Endothelial cell of umbilical vein (primary cell): ENCODE data around the gene EIF4B. TPM values are rescaled to one million over a fixed set of nuclear protein-coding genes. Genes with fewer than 3 reads are reported as not detected.

ENCODE experiments used
- BruUV-seq: library from RNA; stranded (reverse); fragments of 400-500 nt; replicated peaks from 2 replicates; lab custom pipeline; 2021; lab: Mats Ljungman, UMichigan
- CTCF ChIA-PET: fragments of 300-600, 350-600 bp; sonication (Branson Sonifier 250); formaldehyde crosslinking; loops from one replicate; lab custom pipeline; 2021; ENCODE audit warnings: antibody characterized with exemption, inconsistent platforms; lab: Charles Lee
- POLR2A ChIA-PET: fragments of 300-600, 350-600 bp; sonication (Branson Sonifier 250); formaldehyde crosslinking; loops from one replicate; lab custom pipeline; 2021; ENCODE audit warnings: antibody characterized with exemption, inconsistent platforms; lab: Charles Lee
- DNase-seq: peaks from one replicate; pipeline ENCODE4 v3.0.0-alpha.2; 2011; ENCODE audit warnings: low read depth, low spot score
- FAIRE-seq: peaks from 2 replicates; lab custom pipeline; 2011; peaks lifted over from hg19 to GRCh38; lab: Jason Lieb, UNC
- H2AFZ ChIP-seq: 2 replicates; pipeline ENCODE4 v1.6.0; 2012; ENCODE audit warnings: low read depth, low read length, control low read depth, inconsistent platforms
- H3K27ac ChIP-seq: 2 replicates; pipeline ENCODE4 v1.5.1; 2011; ENCODE audit warnings: low read depth, mild to moderate bottlenecking, control low read depth, low read length, moderate library complexity; ENCODE audit not compliant: insufficient read depth
- H3K27me3 ChIP-seq, 2 experiments: 2 replicates each; pipeline versions ENCODE4 v1.6.0 to v1.6.1; 2011; ENCODE audit warnings: low read length in 2 of 2, mixed read lengths in 1 of 2; ENCODE audit not compliant: control insufficient read depth in 2 of 2, insufficient read depth in 2 of 2
- H3K36me3 ChIP-seq, 2 experiments: 2 replicates in 1 of 2; 3 replicates in 1 of 2; pipeline ENCODE4 v1.5.1; 2011; ENCODE audit warnings: low read length in 2 of 2, mild to moderate bottlenecking in 1 of 2, moderate library complexity in 1 of 2; ENCODE audit not compliant: control insufficient read depth in 2 of 2, insufficient read depth in 2 of 2; ENCODE audit errors: extremely low read depth in 1 of 2
- H3K4me1 ChIP-seq: 3 replicates; pipeline ENCODE4 v1.5.1; 2011; ENCODE audit warnings: mild to moderate bottlenecking, low read length; ENCODE audit not compliant: control insufficient read depth, insufficient read depth; ENCODE audit errors: extremely low read depth
- H3K4me2 ChIP-seq: 2 replicates; pipeline ENCODE4 v1.6.1; 2011; ENCODE audit warnings: low read length, control low read depth, mixed read lengths; ENCODE audit not compliant: insufficient read depth
- H3K4me3 ChIP-seq, 3 experiments: fragments of 200-600 bp in 1 of 3; sonication (generic), shearing (Covaris generic) in 1 of 3; replicated peaks in 1 of 3; 2 replicates each; pipeline ENCODE4 v1.5.1; 2011 to 2016; ENCODE audit warnings: control low read depth in 3 of 3, low read length in 3 of 3, mild to moderate bottlenecking in 2 of 3, inconsistent platforms in 1 of 3, low read depth in 1 of 3, moderate library complexity in 1 of 3; ENCODE audit not compliant: insufficient read depth in 1 of 3
- H3K79me2 ChIP-seq: 2 replicates; pipeline ENCODE4 v1.6.0; 2012; ENCODE audit warnings: low read length, inconsistent platforms; ENCODE audit not compliant: control insufficient read depth, insufficient read depth
- H3K9ac ChIP-seq: replicated peaks from 2 replicates; pipeline ENCODE3; 2011; ENCODE audit warnings: low read length, control low read depth; ENCODE audit not compliant: insufficient read depth; ENCODE audit errors: extremely low read depth
- H3K9me1 ChIP-seq: replicated peaks from 3 replicates; pipeline ENCODE4 v1.6.0; 2011; ENCODE audit warnings: mild to moderate bottlenecking, low read length; ENCODE audit not compliant: control insufficient read depth, insufficient read depth; ENCODE audit errors: extremely low read depth
- H3K9me3 ChIP-seq: replicated peaks from 2 replicates; pipeline ENCODE4 v1.5.1; 2012; ENCODE audit warnings: low read length, inconsistent platforms; ENCODE audit not compliant: control insufficient read depth, insufficient read depth
- H4K20me1 ChIP-seq: replicated peaks from 2 replicates; pipeline ENCODE3; 2011; ENCODE audit warnings: mild to moderate bottlenecking, low read length; ENCODE audit not compliant: control insufficient read depth, insufficient read depth; ENCODE audit errors: extremely low read depth
- GATA2 ChIP-seq: IDR thresholded peaks from 2 replicates; pipeline ENCODE4 v1.7.0; 2011; ENCODE audit warnings: low read depth, mild to moderate bottlenecking, moderate library complexity, mixed read lengths, low read length; ENCODE audit not compliant: insufficient read length, insufficient read depth
- JUN ChIP-seq: IDR thresholded peaks from 2 replicates; pipeline ENCODE4 v1.6.1; 2011; ENCODE audit warnings: borderline replicate concordance, low read depth; ENCODE audit not compliant: insufficient read length, insufficient read depth
- MAX ChIP-seq: IDR thresholded peaks from 2 replicates; pipeline ENCODE4 v1.6.1; 2011; ENCODE audit not compliant: insufficient read depth, insufficient read length
- POLR2AphosphoS5 ChIP-seq: IDR thresholded peaks from 2 replicates; pipeline ENCODE4 v1.6.1; 2012; ENCODE audit warnings: low read depth, mild to moderate bottlenecking, control low read depth, low read length, moderate library complexity; ENCODE audit not compliant: insufficient read depth
- dilution Hi-C: fragments of 300-500 bp; cut with MboI; formaldehyde crosslinking; loops from one replicate; pipeline ENCODE4 v1.15.0; 2019; ENCODE audit warnings: low sequenced_read_pairs; ENCODE audit not compliant: extremely low pct_ligation_motif_present
- intact Hi-C: fragments of 100-400 bp; cut with micrococcal nuclease; formaldehyde crosslinking; loops from one replicate; pipeline ENCODE4 v1.10.0; 2022
- polyA plus RNA-seq, 4 experiments: library from polyadenylated mRNA; depleted of rRNA in 3 of 4; stranded (reverse) in 3 of 4; unstranded in 1 of 4; fragments of >200 nt; gene quantifications; 2 replicates each; pipeline versions ENCODE4 v1.2.1 to v1.2.3, GENCODE V29; 2011 to 2012; ENCODE audit warnings: missing spikeins in 1 of 4
- total RNA-seq: library from RNA; stranded (reverse); gene quantifications from 2 replicates; pipeline ENCODE4 v1.2.3, GENCODE V29; 2021
- TF ChIP-seq, protein P1 (sequence below), 2 donors: IDR thresholded peaks; 1 replicate in 1 of 2; 2 replicates in 1 of 2; pipeline ENCODE4 v1.5.1; 2011; ENCODE audit warnings: low read length in 2 of 2, mild to moderate bottlenecking in 2 of 2, moderate library complexity in 2 of 2, control low read depth in 1 of 2, inconsistent platforms in 1 of 2, low read depth in 1 of 2; ENCODE audit not compliant: insufficient read depth in 1 of 2; ENCODE audit errors: extremely low read depth in 1 of 2

Gene EIF4B
- total and polyA plus RNA-seq, 2 donors (not counting 3 experiments of a cell fraction or from before 2014, with no cell fraction given): 233 to 382 TPM

DNA sequence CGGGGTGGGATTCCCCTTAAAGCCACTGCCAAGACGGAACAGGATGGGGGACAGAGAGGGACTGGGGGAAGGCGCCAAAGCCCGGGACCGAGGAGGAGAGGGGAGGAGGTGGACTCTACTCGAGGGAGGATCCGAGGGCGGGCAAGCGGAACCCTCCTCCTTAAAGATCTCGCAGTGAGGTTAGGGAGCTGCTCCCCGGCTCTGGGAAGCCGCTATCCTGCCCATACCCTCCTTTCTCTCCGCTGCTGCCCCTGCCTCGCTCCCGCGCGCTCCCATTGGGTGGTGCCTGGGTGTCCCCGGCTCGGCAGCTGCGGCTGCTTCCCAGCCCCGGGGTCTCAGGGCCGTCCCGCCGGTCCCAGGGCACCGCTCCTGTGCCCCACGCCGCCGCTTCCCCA is 40.9 kb upstream of the EIF4B start:
- FAIRE-seq: no peak
- intact Hi-C loops: no loop called here

More for the DNA sequence above, 40.9 kb upstream of the EIF4B start:
- Histone ChIP-seq H2AFZ (peak overlapping the region; percentile 51), H3K9me1 (no peaks in the 10 kb centered on the region), H3K36me3 (no peaks in the 10 kb centered on the region), H3K4me1 (no peaks in the 10 kb centered on the region), H3K79me2 (no peaks in the 10 kb centered on the region), H3K4me2 (peak overlapping the region; percentile 50), H3K27ac (no peak overlapping the region), H3K9me3 (no peaks in the 10 kb centered on the region), H3K9ac (no peak overlapping the region), H4K20me1 (no peaks in the 10 kb centered on the region), H3K27me3 (no peaks in the 10 kb centered on the region), H3K4me3 (peak overlapping the region in 1 of 3 experiments; percentile 20)
- no peak for DNase-seq
- no TSS peak for BruUV-seq
- dilution Hi-C loops: no loop called here
- CTCF ChIA-PET: interaction anchor here (0.9 to 4.2 kb wide), 7 partner anchors 10 to 85 kb away, joined by 3 to 26 read pairs (median 3); no protein-coding TSS in a partner anchor
- TF ChIP-seq POLR2AphosphoS5: no peak
- no peak for TF ChIP-seq GATA2
- TF ChIP-seq, protein P1, sequence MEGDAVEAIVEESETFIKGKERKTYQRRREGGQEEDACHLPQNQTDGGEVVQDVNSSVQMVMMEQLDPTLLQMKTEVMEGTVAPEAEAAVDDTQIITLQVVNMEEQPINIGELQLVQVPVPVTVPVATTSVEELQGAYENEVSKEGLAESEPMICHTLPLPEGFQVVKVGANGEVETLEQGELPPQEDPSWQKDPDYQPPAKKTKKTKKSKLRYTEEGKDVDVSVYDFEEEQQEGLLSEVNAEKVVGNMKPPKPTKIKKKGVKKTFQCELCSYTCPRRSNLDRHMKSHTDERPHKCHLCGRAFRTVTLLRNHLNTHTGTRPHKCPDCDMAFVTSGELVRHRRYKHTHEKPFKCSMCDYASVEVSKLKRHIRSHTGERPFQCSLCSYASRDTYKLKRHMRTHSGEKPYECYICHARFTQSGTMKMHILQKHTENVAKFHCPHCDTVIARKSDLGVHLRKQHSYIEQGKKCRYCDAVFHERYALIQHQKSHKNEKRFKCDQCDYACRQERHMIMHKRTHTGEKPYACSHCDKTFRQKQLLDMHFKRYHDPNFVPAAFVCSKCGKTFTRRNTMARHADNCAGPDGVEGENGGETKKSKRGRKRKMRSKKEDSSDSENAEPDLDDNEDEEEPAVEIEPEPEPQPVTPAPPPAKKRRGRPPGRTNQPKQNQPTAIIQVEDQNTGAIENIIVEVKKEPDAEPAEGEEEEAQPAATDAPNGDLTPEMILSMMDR (IDR thresholded peaks at IDR 0.05; ENCODE audit: extremely low read depth in 1 of 2, insufficient read depth in 1 of 2, low read depth in 1 of 2, low read length in 2 of 2): no peak
- TF ChIP-seq JUN: no peak
- no peak for TF ChIP-seq MAX
- POLR2A ChIA-PET: interaction anchor here (0.6 kb wide), 1 partner anchor 41 kb away, joined by 3 read pairs; no protein-coding TSS in a partner anchor
